Pancreas (tissue), 10 donors: ENCODE data around the gene KRTAP10-12. TPM values are rescaled to one million over a fixed set of nuclear protein-coding genes. Genes with fewer than 3 reads are reported as not detected.

ENCODE experiments used
- ATAC-seq, 4 donors: fragments of 200-7000 bp; cut with Tn5 transposase; one replicate each; pipeline versions ENCODE4 v1.8.0 to v1.9.1; 2020; ENCODE audit warnings: mild to moderate bottlenecking in 4 of 4, moderate library complexity in 4 of 4
- DNase-seq, 6 donors: peaks; one replicate each; pipeline ENCODE4 v3.0.0-alpha.2; 2020
- FAIRE-seq: peaks from 2 replicates; lab custom pipeline; 2012; peaks lifted over from hg19 to GRCh38; lab: Jason Lieb, UNC
- H3K27ac ChIP-seq, 4 donors: fragments of 200-600 bp; sonication (generic); 1 replicate in 3 of 4; 2 replicates in 1 of 4; pipeline versions ENCODE4 v1.5.0 to v1.8.0; 2020
- H3K27me3 ChIP-seq, 4 donors: fragments of 200-600 bp; one replicate each; pipeline ENCODE4 v1.8.0; 2021
- H3K36me3 ChIP-seq, 3 donors: fragments of 200-600 bp; sonication (generic) in 1 of 3; one replicate each; pipeline versions ENCODE4 v1.5.0 to v1.8.0; 2020 to 2021
- H3K4me1 ChIP-seq, 3 donors: fragments of 200-600 bp; one replicate each; pipeline ENCODE4 v1.8.0; 2021
- H3K4me3 ChIP-seq, 4 donors: fragments of 200-600 bp; sonication (generic) in 2 of 4; one replicate each; pipeline versions ENCODE4 v1.5.0 to v1.8.0; 2020 to 2021
- H3K9me3 ChIP-seq, 4 donors: fragments of 200-600 bp; one replicate each; pipeline ENCODE4 v1.8.0; 2021
- WGBS, 2 donors: extraction: QIAGEN DNeasy Blood & Tissue Kit; methylation state at CpG; one replicate each; pipeline ENCODE4 v1.1.7; 2013; 5-methylcytosine and 5-hydroxymethylcytosine counted together
- intact Hi-C, 3 donors: fragments of 100-400 bp; cut with DNase I; formaldehyde crosslinking; loops; one replicate each; pipeline versions ENCODE4 v1.11.1 to v1.14.2; 2022
- polyA plus RNA-seq, 2 donors: library from polyadenylated mRNA; stranded (reverse); fragments of 200-250 nt; gene quantifications; one replicate each; pipeline ENCODE4 v1.2.3, GENCODE V29; 2013
- total RNA-seq, 6 donors: library from RNA; stranded (reverse); fragmentation: NEBNext Ultra II Directional in 4 of 6; extraction: Animal tissue kit (Norgen Biotek cat#: 25700) in 4 of 6; gene quantifications; one replicate each; pipeline versions ENCODE4 v1.2.1 to v1.2.4, GENCODE V29; 2021 to 2023
- TF ChIP-seq, protein P1 (sequence below), 4 donors: fragments of 200-600 bp; sonication (generic) in 3 of 4; IDR thresholded peaks; one replicate each; pipeline versions ENCODE4 v1.5.0 to v1.8.0; 2021; ENCODE audit warnings: antibody characterized with exemption in 4 of 4
- donor health status: healthy with polysubstance abuse.
- donor health status: DM: no; HTN: no; CAD: no; lungs with moderate emphysema.
- donor health status: DM: no; HTN: no; CAD: no.
- donor health status: control.
- donor health status: control.
- donor health status: Bipolar disorder and iron deficiency.
- donor health status: DM: yes; HTN: yes; CAD: no.
- donor health status: DM: no; HTN: no; CAD: no.
- donor health status: DM: no; HTN: no; CAD: no.
- donor health status: DM: yes; HTN: yes; CAD: no.

KRTAP10-12 gene
- total and polyA plus RNA-seq, 8 donors: not detected

DNA sequence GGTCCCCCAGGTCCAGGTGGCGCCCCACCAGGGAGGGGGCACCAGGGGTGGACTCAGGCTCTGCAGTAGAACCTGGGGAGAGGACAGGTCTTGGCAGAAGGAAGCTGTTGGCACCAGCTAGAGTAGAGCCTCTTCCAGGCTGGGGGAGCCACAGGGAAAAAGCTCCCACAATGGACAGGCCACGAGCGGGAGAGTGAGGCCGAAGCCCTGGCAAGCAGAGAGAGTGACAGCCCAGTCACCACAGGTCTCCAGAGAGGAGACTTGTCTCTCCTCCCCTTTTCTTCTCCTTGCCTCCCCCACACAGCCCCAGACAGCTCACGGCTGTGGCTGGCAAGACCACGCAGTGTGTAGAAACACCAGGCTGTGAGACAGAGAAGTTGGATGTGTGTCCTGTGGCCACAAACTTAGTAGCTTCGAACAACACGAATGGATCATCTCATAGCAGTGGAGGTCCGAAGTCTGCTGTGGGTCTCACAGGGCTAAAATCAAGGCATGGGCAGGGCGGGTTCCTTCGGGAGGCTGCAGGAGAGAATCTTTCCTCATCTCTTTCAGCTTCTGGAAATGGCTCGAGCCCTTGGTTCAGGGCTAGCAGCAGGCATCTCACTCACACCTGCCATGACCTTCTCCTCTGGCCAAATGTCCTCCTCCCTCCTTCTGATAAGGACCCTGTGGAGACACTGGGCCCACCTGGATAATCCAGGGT lies 45.8 kb upstream of the KRTAP10-12 start:
- no peak for ATAC-seq

DNA sequence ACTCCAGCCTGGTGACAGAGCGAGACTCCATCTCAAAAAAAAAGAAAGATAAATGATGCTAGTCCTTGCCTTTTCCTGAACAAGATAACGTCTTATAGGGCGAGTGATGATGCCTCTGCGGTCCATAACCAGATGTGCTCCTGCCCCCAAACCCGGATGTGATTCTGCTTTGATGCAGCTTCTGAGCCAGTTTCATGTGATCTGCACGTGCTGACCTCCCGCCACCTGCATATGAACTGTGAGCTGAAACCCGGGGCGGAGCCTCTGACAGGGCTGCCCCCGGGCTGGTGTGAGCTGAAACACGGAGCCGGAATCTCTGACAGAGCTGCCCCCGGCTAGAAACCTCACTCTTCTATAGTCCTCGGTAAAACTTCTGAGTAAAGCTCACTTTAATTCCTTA lies 43.8 kb upstream of the KRTAP10-12 start:
- WGBS, 2 donors: 54 to 67% methylated on average over 14 of the region's 14 CpGs
- intact Hi-C loops: no loop called here

More for the DNA sequence above, 45.8 kb upstream of the KRTAP10-12 start:
- DNase-seq (no peak), FAIRE-seq (no peak)
- TF ChIP-seq, protein P1, sequence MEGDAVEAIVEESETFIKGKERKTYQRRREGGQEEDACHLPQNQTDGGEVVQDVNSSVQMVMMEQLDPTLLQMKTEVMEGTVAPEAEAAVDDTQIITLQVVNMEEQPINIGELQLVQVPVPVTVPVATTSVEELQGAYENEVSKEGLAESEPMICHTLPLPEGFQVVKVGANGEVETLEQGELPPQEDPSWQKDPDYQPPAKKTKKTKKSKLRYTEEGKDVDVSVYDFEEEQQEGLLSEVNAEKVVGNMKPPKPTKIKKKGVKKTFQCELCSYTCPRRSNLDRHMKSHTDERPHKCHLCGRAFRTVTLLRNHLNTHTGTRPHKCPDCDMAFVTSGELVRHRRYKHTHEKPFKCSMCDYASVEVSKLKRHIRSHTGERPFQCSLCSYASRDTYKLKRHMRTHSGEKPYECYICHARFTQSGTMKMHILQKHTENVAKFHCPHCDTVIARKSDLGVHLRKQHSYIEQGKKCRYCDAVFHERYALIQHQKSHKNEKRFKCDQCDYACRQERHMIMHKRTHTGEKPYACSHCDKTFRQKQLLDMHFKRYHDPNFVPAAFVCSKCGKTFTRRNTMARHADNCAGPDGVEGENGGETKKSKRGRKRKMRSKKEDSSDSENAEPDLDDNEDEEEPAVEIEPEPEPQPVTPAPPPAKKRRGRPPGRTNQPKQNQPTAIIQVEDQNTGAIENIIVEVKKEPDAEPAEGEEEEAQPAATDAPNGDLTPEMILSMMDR (IDR thresholded peaks at IDR 0.05): no peak
- Histone ChIP-seq H3K27ac (no peak overlapping the region), H3K27me3 (no peaks in the 10 kb centered on the region), H3K9me3 (no peaks in the 10 kb centered on the region), H3K36me3 (no peaks in the 10 kb centered on the region), H3K4me1 (no peaks in the 10 kb centered on the region), H3K4me3 (no peak overlapping the region)
- WGBS, 2 donors: 75% methylated on average over 12 of the region's 12 CpGs
- intact Hi-C loops: no loop called here

DNA sequence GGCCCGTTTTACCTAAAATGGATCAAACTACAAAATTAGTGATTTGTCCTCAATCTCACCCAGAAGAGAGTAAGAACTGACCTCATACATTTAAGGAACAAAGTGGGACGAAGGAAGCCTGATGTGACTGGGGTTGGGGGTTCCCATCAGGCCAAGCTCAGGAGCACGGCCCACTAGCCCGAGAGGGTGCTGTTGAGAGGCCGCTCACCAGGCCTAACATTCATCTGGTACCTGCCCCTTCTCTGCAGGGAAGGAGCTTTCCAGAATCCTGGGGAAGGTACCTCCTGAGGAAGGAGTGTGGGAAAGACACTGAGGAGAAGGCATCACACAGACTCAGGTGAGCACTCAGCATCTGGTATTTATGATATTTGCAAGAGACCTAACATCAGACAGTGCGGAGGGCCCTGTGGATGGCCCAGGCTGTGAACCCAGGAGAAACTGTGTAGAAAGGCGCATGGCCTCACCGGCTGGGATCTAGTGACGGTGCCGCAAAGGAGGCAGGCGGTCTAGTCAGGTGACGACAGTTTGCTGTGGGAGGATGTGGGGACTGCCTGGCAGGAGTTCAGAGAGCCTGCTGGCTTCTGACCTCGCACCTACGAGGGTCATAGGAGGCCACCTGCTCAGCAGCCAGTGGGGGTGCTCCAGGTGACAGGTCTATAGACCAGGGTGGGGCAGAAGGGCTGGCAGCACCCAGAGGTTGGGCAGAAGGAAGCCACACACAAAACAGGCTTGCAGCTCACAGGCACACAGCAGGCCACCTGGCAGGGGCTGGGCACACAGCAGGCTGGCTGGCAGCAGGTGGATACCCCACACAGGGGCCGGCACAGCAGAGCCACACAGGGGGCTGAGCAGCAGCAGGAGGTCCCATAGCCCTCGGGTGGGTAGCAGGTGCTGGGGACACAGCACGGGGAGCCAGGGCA lies 43.1 kb upstream of the KRTAP10-12 start:
- Histone ChIP-seq H3K27ac (no peak overlapping the region), H3K36me3 (no peaks in the 10 kb centered on the region), H3K27me3 (peaks cover 0 to 10% (median 0%) of the 10 kb centered on the region in 4 donors), H3K9me3 (no peaks in the 10 kb centered on the region), H3K4me1 (no peaks in the 10 kb centered on the region), H3K4me3 (no peak overlapping the region)
- no peak for DNase-seq
- no peak for FAIRE-seq
- TF ChIP-seq, protein P1 (IDR thresholded peaks at IDR 0.05): no peak
- WGBS, 2 donors: 61 to 66% methylated on average over 17 of the region's 17 CpGs
- ATAC-seq: no peak
- intact Hi-C loops: no loop called here

More for the DNA sequence above, 43.8 kb upstream of the KRTAP10-12 start:
- ATAC-seq (no peak), DNase-seq (no peak), FAIRE-seq (no peak)
- Histone ChIP-seq H3K4me1 (no peaks in the 10 kb centered on the region), H3K4me3 (no peak overlapping the region), H3K36me3 (no peaks in the 10 kb centered on the region), H3K9me3 (no peaks in the 10 kb centered on the region), H3K27ac (no peak overlapping the region), H3K27me3 (peaks cover 0 to 8% (median 0%) of the 10 kb centered on the region in 4 donors)
- TF ChIP-seq, protein P1 (IDR thresholded peaks at IDR 0.05): no peak

DNA sequence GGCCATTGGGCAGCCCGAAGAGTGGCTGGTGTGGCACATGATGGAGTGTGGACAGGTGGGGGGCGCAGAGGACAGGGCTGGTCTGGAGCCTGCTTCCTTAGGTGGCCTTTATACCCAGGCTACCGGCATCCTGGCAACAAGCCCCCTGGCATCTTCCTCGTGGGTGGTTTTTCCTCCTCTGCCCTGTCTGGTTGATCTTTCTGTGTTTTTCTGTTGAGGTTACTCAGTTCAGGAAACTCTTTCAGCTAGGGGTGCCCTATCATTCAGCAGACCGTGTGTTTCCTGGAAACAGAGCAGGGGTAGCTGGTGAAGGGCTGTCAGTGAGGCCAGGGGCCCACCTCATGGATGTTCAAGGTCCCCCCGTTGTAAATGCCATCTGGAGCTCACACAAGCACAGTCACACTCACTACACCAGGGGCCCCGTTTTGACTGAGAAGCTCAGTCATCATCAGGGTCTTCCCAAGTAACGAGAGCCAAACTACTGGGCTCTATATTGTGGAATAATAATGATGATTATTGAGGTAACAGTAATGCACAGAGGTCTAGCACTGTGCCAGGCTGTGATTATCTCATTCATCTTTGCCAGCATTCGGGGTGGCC lies 42.3 kb upstream of the KRTAP10-12 start, which contains the start of gene KRTAP12-4:
Gene KRTAP12-4, minus strand, starts transcription at position 84 of the 600 bp plus-strand sequence. Its CDS starts 45 bp downstream, at position 39.
- intact Hi-C loops: no loop called here
- no peak for FAIRE-seq

More for the DNA sequence above, 42.3 kb upstream of the KRTAP10-12 start, which contains the start of gene KRTAP12-4:
- TF ChIP-seq, protein P1 (IDR thresholded peaks at IDR 0.05): no peak
- Histone ChIP-seq H3K27ac (no peak within 1 kb of the TSS), H3K36me3 (no peaks in the 10 kb centered on the region), H3K4me3 (no peak within 1 kb of the TSS), H3K9me3 (no peaks in the 10 kb centered on the region), H3K27me3 (peaks cover 0 to 13% (median 0%) of the 10 kb centered on the region in 4 donors), H3K4me1 (no peaks in the 10 kb centered on the region)
- WGBS, 2 donors: 51 to 63% methylated on average over 9 of the region's 9 CpGs
- ATAC-seq (no peak), DNase-seq (no peak)
